CD4-positive, alpha-beta T cell treated with Interleukin-2 at 100 ng/mL for 4 hours (primary cell): ENCODE results near the gene TTC7B.

ENCODE experiments used
- DNase-seq: peaks from one replicate; pipeline ENCODE4 v3.0.0-alpha.2; 2020; ENCODE audit warnings: low spot score

The TTC7B gene

DNA sequence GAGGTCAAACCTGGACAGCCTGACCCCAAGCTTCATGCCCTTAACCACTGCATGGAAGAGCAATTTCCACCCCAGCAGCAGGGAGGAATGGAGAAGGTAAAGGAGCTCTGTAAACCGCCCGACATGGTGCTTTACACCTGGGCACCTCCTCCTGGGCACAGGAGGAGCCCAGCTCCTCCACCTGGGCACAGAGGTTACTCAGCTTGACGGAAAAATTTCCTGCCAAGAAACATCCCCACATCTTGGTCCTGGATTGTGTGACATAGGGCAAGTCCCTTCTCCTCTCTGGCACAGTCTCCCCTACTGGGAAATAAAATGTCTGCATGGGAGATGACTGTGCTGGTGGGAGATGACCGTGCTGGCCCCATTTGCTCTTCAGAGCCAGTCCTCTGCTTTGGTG lies 40.8 kb downstream of the TTC7B start:
- no peak for DNase-seq

DNA sequence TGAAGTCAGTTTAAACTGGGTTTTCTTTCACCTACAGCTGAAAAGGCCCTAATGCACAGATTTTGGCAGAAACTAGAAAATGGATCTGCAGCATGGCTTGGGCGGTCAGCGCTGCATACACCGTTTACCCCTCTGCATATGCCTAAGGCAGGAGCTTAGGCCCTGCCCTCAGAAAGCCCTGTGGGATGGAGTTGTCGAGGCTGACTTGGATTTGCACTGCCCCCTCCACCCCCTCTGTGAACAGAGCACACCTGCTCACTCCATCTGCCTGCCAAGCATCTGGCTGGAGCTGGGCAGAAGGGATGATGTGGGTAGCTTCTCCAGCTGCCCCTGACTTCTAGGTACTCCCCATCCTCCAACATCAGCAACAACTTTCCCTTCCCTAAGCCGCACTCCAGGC lies 41.9 kb downstream of the TTC7B start:
- no peak for DNase-seq

DNA sequence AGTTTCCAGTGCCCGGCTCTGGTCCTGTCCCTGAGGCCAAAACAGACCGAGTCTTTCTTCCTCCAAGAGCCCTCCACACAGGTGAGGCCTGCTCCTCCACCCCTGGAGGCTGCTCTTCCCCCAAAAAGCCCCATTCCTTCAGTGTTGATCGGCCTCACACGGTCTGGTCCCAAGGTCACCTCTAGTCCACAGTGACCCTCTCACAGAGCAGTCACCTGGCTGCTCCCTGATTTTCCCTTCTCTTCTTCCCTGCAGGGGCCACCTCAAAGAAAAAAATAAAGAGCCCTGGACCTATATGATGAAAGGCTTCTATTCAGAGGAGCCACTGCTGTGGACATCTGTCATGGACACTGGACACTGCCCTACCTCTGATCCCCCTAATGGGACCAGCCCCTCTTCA lies 42.5 kb downstream of the TTC7B start:
- DNase-seq, result no peak

- no peak for DNase-seq
Observed at GRCh38 chr14:90773196-90773486, 43.1 kb downstream of the TTC7B start.

GRCh38 chr14:90767899-90768298 lies 48.3 kb downstream of the TTC7B start:
- no peak for DNase-seq

DNA sequence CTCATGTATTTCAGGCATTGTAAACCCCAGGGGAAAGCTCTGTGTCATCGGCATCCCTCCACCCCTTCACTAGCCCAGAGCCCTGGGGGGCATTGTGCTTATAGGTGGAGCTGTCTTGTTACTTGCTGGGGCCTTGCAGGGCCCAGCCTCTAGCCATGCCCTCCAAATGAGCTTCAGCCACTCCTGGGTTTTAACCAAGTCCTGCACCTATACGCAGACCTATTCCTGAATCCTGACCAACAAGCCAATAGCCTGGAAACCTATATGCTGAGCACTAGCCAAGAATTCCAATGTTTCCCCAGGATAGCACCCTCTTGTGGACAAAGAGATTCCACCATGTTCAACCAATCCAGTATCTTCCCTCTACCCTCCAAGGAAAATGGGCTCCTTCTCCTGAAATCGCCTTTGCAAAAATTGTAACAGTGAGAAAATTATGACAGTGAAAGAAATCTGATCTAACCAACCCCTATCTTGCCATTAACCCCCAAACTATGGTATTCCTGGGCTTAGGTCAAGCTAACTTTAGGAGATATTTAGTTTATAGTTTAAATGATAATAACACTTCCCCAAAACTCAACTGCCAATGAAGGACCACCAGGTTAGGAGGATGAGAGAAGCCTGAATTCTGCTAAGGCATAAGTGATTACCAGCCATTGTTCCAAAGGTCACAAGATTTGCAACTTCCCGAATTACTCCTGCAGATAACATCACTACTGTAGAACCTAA lies 55.5 kb downstream of the TTC7B start:
- no peak for DNase-seq

DNA sequence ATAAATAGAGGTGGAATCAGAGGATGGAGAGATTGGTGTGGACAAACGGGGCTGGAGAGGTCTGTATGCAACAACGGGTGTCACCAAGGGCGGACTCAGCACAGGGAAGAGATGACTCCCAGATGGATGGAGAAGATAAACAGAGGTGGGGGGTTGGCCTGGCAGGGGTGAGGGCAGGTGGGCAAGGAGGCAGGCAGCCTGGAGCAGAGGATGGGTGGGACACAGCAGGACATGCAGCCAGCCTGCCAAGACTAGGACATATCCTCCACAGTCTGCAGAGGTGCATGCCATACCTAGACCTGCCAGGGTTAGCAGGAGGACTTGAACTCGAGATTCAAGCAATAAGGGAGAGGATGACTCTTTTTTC lies 56.2 kb downstream of the TTC7B start:
- DNase-seq, result no peak

GRCh38 chr14:90759370-90760077 lies 56.7 kb downstream of the TTC7B start:
- no peak for DNase-seq

DNA sequence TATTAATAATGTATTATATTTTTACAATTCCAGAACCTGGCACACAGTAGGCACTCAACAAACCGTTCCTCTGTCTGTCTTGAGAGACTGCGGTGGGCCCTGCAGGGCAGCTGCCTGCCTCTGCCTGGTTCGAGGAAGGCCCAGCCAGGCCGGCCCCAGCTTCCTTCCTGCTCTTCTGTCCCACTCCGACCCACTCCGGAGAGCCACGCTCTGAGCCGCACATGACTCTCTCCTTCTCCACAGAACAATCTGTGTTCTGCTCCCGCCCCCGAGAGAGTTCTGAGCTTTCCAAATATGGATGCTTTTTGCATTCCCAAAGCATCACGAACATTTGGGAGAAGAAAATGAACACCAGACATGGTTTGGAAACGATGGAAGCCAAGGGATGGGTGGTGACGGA lies 57.3 kb downstream of the TTC7B start:
- DNase-seq, result no peak

DNA sequence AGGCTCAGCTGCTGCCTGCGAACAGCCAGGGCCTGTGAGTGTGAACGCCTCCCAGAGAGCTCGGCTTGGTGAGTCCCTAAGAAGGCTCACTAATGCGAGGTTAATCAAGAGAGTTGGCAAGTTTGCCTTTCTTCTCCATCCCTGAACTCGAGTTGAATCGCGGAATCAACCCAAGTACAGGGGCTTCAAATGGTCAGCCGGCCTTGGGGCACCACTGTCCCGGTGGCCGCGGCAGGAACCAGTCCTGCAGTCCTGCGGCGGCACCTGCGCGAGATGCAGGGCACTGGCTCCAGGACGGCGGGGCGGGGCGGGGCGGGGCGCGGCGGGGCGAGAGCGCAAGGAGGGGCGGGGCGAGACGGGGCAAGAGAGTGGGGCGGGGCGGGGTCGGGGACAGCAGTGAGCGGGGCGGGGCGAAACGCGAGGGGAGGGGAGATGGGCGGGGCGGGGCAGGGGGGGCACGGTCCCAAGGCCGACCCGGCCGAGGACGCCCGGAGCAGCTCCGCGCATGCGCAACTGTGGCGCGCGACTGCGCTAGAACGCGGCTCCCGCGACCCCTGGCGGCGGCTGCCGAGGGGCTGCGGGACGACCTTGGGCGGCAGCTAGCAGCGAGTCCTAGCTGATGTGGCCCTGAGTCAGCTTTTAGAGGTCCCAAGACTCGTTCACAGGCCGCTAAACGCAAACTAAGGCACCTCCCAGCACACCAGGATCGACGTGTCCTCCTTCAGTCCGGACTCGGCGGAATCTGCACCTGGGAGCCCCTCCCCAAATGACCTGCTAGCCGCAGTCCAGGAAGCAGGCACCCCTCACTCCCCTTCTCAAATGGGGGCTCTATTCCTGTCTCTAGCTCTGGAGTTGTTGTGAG lies 58.0 kb downstream of the TTC7B start:
- peak; percentile 95 for DNase-seq

- DNase-seq, result no peak
Observed at GRCh38 chr14:90757452-90757851, 58.8 kb downstream of the TTC7B start.

- no peak for DNase-seq
Observed at GRCh38 chr14:90756755-90757345, 59.4 kb downstream of the TTC7B start.

DNA sequence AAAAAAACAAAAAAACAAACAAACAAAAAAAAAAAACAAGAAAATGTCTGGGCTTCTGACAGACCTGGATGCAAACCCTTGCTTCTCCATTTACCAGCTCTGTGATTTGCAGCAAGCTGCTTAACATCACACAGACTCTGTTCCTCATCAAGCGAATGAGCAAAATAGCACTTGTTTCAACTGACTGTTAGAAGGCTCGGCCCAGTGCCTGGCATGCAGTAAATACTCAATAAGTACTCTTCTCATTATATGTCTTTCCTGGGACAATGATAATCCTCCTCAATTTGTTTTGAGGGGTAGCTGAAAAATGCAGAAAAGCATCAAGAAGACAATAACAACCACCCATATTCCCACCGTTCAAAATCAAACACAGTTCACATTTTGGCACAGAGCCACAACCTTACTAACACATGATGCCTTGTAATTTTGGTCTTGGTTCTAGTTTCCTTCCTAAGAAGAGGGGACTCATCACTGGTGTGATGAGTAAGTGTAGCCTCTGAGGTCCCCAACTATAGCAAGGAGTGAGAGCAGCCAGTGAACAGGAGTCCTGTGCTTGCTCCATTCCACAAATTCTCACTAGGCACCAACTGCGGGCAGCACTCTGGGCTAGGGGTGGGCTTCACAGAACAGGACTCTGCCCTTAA lies 60.4 kb downstream of the TTC7B start:
- no peak for DNase-seq

GRCh38 chr14:90753456-90754005 lies 62.7 kb downstream of the TTC7B start:
- no peak for DNase-seq

DNA sequence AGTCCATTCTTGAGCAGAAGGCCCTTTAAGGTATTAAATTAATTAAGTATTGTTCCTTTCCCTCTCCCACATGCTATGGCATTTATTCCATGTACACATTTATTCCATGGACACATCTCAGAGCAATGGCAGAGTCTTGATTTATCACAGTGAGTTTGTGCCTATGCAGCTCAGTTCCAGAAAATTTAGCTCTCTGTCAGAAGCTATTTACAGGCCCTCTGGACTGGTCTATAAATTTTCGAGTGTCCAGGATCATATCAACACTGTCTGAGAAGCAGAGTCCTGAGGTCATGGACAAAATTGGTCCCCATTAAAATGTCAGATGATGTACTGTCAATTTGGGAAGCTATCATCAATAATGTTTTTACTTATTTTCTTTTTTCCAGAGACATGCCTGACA lies 65.5 kb downstream of the TTC7B start:
- DNase-seq, result no peak

- no peak for DNase-seq
Observed at GRCh38 chr14:90750191-90750590, 66.0 kb downstream of the TTC7B start.

DNA sequence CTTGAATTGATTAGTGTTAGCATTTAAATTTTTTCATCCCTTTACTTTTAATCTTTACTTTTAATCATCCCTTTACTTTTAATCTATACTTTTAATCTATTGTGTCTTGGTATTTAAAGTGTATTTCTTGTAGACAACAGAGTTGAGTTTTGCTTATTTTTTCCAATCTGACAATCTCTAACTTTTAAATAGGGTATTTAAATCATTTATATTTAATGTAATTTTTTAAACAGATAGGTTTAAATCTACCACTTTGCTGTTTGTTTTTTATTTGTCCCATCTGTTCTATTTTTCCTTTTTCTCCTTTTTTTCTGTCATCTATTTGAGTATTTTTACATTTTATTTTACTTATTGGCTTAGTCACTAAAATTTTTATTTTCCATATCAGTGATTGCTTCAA lies 68.3 kb downstream of the TTC7B start:
- DNase-seq, result no peak

GRCh38 chr14:90743826-90744225 lies 72.4 kb downstream of the TTC7B start:
- no peak for DNase-seq

GRCh38 chr14:90743425-90743824 lies 72.8 kb downstream of the TTC7B start:
- DNase-seq, result no peak

DNA sequence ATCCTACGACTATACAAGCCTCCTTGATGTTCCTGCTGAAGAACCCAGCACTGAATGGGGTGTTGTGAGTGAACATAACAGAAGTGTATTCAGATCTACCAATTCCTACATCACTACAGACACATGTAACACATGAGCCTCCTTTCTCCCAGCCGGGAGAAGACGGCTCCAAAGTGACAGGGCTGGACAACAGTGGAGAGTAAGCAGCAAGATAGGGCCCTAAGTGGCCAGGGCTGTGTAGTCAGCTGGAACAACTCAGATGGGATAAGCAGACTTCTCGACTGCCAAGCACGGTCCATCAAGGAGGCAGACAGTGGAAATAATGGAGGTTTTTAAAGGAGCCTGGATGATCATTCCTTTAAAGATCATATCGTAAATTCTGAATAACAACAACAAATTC lies 73.5 kb downstream of the TTC7B start:
- DNase-seq, result no peak

- no peak for DNase-seq
Observed at GRCh38 chr14:90742252-90742651, 74.0 kb downstream of the TTC7B start.

GRCh38 chr14:90741682-90741946 lies 74.6 kb downstream of the TTC7B start:
- no peak for DNase-seq
